Measurements from ENCODE around the gene KIAA2012. TPM values are rescaled to one million over a fixed set of nuclear protein-coding genes. Genes with fewer than 3 reads are reported as not detected.

The KIAA2012 gene
- total RNA-seq, 1 donor, result not detected

DNA sequence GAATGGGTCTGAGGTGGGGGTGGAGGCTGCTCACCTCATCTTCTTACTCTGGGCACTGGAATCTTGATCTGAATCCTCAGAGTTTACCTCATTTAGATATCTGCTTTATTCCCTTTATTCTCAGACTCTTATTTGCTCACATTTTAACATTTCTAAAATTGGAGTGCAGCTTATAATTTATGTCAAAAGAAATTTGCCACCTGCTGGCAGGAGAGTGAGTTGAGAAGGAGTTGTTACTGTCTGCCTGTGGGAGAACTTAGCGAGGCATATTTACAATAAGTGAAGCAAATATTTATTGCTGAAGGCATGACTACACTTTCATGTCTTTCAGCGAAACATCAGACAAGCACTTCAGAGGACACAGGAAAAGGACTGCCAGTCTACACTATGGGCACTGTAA, 16.4 kb upstream of the KIAA2012 start:
- no peaks in the 10 kb centered on the region for H3K4me1 ChIP-seq (ENCODE audit: insufficient read depth, low read length)
- no peaks in the 10 kb centered on the region for H3K9me3 ChIP-seq (ENCODE audit: low read depth, low read length)
- no peak overlapping the region for H3K4me3 ChIP-seq (ENCODE audit: low read length)
- peaks cover 14% of the 10 kb centered on the region for H3K27me3 ChIP-seq (ENCODE audit: insufficient read depth, low read length)

DNA sequence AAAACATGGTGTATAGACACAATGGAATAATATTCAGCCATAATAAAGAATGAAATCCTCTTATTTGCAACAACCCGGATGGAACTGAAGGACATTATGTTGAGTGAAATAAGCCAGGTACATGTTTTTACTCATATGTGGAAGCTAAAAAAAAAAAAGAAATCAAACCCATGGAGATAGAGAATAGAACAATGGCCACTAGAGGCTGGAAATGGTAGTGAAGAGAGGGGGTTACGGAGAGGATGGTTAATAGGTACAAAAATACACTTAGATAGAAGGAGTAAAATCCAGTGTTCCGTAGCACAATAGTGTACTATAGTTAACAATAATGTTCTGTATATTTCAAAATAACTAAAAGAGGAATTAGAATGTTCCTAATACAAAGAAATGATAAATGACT, 12.8 kb upstream of the KIAA2012 start:
- Histone ChIP-seq H3K4me1 (ENCODE audit: insufficient read depth, low read length) (no peaks in the 10 kb centered on the region), H3K4me3 (ENCODE audit: low read length) (no peak overlapping the region), H3K9me3 (ENCODE audit: low read depth, low read length) (no peaks in the 10 kb centered on the region), H3K27me3 (ENCODE audit: insufficient read depth, low read length) (peaks cover 10% of the 10 kb centered on the region)

DNA sequence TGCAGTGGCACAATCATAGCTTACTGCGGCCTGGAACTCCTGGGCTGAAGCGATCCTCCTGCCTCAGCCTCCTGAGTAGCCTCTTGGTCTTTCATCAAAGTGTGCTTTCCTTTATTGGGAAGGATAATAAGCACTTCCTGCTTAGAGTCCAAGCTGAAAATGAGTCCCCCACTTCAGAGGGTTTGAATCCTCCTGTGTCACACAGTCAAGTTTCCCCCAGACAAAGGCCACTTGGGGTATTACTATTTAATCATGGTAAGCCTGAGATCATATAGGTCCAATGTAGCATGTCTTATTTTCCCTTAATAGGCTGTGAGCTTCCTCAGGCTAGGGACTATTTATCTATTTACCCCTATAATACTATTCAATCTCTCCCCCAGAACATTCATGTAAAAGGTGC, 11.4 kb upstream of the KIAA2012 start:
- no peaks in the 10 kb centered on the region for H3K27me3 ChIP-seq (ENCODE audit: insufficient read depth, low read length)
- no peaks in the 10 kb centered on the region for H3K4me1 ChIP-seq (ENCODE audit: insufficient read depth, low read length)
- H3K9me3 ChIP-seq (ENCODE audit: low read depth, low read length), result no peaks in the 10 kb centered on the region
- H3K4me3 ChIP-seq (ENCODE audit: low read length), result no peak overlapping the region

DNA sequence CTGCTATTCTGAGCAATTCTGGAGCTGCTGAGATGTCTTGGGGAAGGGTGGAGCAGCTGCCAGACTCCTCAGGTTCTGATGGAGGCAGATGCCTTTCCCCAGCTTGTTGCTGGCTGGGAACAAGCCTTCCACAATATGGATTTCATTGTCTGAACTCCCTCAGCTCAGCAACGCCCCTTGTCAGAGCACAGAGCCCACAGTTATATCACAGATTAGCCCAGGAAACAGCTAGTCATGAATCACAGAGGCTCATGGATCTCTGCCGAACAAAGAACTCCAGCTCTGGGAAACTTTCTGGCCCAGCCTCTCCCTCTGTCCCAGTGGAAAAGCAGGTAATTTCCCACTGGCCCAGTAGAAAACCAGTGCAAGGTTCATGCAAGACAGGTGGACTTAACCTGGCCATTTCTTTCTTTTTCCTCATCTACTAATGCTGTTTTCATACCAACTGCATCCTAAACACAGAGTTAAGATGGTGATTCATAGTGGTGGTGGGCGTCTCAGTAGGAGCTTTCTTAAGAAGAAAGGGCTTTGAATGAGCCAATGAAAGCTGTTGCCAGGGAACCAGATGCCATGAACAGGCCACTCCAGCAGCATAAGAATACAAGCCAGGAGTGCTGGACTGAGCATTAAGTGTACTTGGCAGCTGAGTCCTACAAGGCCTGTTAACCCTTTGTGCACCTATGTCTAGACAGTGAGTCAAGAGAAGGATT, 8.7 kb upstream of the KIAA2012 start:
- Histone ChIP-seq H3K4me3 (ENCODE audit: low read length) (no peak overlapping the region), H3K27me3 (ENCODE audit: insufficient read depth, low read length) (no peaks in the 10 kb centered on the region), H3K9me3 (ENCODE audit: low read depth, low read length) (no peaks in the 10 kb centered on the region), H3K4me1 (ENCODE audit: insufficient read depth, low read length) (no peaks in the 10 kb centered on the region)

DNA sequence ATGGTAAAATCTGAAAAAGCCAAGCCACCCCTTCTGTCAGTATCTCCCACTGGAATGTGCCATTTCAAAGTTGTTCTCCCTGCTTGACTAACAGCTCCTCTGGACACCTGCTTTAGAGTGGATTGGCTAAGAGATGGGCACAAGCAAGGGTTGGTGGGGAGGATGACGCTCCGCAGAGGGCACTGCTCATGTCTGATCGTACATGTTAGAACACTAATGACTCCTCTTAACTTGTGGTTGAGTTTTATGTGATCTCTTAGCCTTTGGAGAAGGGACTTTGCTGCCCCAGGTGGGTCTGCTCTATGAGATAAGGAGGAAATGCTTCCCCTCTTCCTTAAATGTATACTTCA, 8.2 kb upstream of the KIAA2012 start:
- no peaks in the 10 kb centered on the region for H3K27me3 ChIP-seq (ENCODE audit: insufficient read depth, low read length)
- no peaks in the 10 kb centered on the region for H3K9me3 ChIP-seq (ENCODE audit: low read depth, low read length)
- no peaks in the 10 kb centered on the region for H3K4me1 ChIP-seq (ENCODE audit: insufficient read depth, low read length)
- H3K4me3 ChIP-seq (ENCODE audit: low read length), result no peak overlapping the region

DNA sequence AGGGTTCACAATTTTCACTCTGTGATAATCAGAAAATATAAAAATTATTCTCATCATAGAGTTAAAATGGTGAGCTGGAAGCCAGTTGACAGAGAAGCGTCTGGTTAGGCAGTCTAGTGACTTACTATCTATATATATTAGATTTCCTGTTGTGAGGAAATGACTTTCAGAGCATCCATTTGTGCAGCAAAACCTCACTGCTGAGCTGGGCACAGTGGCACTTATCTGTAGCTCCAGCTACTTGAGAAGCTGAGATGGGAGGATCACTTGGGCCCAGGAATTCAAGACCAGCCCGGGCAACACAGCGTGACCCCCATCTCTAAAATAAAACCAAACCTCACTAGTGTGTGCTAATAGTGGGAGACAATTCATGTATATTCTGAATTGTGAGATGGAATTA, 7.2 kb upstream of the KIAA2012 start:
- Histone ChIP-seq H3K4me1 (ENCODE audit: insufficient read depth, low read length) (no peaks in the 10 kb centered on the region), H3K9me3 (ENCODE audit: low read depth, low read length) (no peaks in the 10 kb centered on the region), H3K27me3 (ENCODE audit: insufficient read depth, low read length) (no peaks in the 10 kb centered on the region), H3K4me3 (ENCODE audit: low read length) (no peak overlapping the region)

DNA sequence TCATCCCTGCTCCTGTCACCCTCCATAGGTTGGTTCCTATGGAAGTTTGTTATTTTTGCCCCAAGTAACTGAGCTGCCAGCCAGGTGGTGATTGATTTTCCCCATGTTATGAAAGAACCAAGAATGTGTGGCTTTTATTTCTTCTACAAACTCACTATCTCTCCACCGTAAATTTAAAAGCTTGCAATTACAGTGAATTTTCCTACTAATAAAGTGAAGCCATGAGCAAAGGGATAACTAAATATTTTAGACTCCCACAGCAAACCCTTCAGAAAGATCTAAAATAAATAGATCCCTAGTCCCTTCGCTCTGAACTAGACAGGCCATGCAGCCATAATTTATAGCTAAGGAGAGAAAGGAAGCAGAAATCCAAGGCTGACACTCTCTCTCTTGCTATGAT, 6.2 kb upstream of the KIAA2012 start:
- Histone ChIP-seq H3K4me3 (ENCODE audit: low read length) (no peak overlapping the region), H3K27me3 (ENCODE audit: insufficient read depth, low read length) (no peaks in the 10 kb centered on the region), H3K9me3 (ENCODE audit: low read depth, low read length) (no peaks in the 10 kb centered on the region), H3K4me1 (ENCODE audit: insufficient read depth, low read length) (no peaks in the 10 kb centered on the region)

DNA sequence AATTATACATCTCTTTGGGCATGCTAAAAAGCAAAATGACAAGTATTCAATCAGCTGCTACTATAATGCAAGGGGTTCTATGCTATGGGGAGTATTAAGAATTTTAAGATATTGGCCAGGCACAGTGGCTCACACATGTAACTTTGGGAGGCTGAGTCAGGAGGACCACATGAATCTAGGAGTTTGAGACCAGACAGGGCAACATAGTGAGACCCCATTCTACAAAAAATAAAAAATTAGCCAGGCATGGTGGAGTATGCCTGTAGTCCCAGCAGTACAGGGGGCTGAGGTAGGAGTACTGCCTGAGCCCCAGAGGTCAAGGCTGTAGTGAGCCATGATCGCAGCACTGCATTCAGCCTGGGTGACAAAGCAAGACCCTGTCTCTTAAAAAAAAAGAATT, 5.5 kb upstream of the KIAA2012 start:
- Histone ChIP-seq H3K4me1 (ENCODE audit: insufficient read depth, low read length) (no peaks in the 10 kb centered on the region), H3K4me3 (ENCODE audit: low read length) (no peak overlapping the region), H3K9me3 (ENCODE audit: low read depth, low read length) (no peaks in the 10 kb centered on the region)

DNA sequence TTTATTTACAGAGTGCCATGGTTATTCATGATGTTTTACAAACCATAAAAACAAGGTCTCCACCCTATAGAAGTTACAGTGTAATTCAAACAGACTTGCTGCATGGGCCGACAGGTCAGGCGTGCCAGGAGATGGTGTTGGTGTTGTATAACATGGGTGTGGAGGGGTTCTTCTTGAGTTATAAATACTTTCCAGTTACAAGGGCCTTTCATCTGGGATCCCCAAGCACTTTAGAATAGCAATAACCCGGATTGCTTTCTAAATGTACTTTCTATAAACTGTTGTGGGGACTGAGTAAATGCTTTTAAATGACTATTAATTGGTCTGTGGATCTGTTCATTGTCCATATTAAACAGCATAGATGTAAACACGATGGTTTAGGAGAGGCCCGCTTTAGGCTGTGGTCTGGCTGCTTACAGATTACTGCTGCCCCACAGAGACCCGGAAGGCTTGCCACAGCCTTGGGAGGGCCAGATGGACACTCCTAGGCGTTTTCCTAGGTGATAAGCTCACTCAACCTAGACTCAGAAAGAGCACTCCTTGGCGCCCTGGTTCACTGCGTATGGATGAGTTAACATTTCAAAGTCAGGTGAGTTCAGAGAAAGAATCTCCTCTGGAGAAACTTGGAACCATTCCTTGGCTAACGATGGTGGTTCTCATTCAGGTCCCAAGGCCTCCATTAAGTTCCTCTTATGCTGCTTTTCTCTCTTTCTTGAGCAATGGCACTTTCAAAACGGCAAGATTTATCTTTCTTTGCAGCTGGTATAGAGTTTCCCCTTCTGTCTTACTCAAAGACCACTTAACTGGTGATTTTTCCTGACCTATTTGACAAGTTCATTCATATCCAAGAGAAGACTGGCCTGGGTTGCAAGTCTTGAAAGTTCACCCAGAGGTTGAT, 3.6 kb upstream of the KIAA2012 start:
- H3K9me3 ChIP-seq (ENCODE audit: low read depth, low read length), result no peaks in the 10 kb centered on the region
- H3K4me3 ChIP-seq (ENCODE audit: low read length), result no peak overlapping the region
- no peaks in the 10 kb centered on the region for H3K27me3 ChIP-seq (ENCODE audit: insufficient read depth, low read length)
- H3K4me1 ChIP-seq (ENCODE audit: insufficient read depth, low read length), result no peaks in the 10 kb centered on the region

More for the DNA sequence above, 5.5 kb upstream of the KIAA2012 start:
- no peaks in the 10 kb centered on the region for H3K27me3 ChIP-seq (ENCODE audit: insufficient read depth, low read length)

DNA sequence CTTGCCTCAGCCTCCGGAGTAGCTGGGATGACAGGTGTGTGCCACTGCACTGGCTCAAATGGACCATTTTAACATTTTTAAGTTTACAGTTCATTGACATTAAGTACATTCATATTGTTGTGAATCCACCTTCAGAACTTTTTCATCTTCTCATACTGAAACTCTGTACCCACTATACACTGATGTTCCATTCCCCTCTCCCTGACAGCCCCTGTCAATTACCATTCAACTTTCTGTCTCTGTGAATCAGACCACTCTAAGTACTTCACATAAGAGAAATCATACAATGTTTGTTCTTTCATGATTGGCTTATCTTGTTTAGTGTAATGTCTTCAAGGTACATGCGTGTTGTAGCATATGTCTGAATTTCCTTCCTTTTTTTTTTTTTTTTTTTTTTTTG, 1.9 kb upstream of the KIAA2012 start:
- no peaks in the 10 kb centered on the region for H3K4me1 ChIP-seq (ENCODE audit: insufficient read depth, low read length)
- no peaks in the 10 kb centered on the region for H3K27me3 ChIP-seq (ENCODE audit: insufficient read depth, low read length)
- no peaks in the 10 kb centered on the region for H3K9me3 ChIP-seq (ENCODE audit: low read depth, low read length)
- no peak overlapping the region for H3K4me3 ChIP-seq (ENCODE audit: low read length)

DNA sequence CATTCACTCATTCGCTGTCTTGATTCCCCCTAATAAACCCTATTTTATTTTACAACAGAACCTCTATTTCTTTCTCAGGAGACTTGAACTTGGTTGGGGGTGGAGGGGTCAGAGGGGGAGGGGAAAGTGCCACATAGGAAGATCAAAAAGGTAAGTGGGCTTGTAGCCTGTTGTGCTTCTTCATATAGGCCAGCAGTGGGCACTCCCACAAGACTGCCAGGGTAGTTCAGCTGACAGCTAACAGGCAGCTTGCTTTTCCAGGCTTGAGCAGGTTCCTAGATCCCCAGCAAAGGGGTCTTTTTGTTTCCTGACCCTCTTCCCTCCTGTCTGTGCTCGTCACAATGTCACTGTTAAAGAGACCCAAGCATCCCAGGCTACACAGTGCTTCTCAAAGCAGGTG, 829 bp upstream of the KIAA2012 start:
- Histone ChIP-seq H3K27me3 (ENCODE audit: insufficient read depth, low read length) (no peaks in the 10 kb centered on the region), H3K4me1 (ENCODE audit: insufficient read depth, low read length) (no peaks in the 10 kb centered on the region), H3K9me3 (ENCODE audit: low read depth, low read length) (no peaks in the 10 kb centered on the region), H3K4me3 (ENCODE audit: low read length) (no peak overlapping the region)

DNA sequence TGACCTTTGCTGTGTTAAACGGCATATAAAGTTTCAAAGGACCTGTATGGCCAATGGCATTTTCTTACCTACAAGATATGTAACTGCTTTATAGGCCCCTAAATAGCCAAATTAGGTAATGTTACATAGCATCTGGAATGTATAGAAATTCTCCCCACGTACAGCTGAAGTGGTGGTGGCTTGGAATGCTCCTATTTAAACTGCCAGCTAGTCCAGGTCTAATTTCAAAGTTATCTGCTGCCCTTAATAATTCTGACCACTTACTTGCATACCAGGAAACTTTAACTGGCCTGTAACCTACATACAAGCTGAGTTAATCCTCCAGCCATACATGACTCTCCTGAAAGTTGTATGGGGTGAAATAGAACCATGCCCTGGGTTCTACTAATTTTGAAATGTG, 1.3 kb downstream of the KIAA2012 start:
- Histone ChIP-seq H3K4me3 (ENCODE audit: low read length) (no peak overlapping the region), H3K27me3 (ENCODE audit: insufficient read depth, low read length) (no peaks in the 10 kb centered on the region), H3K9me3 (ENCODE audit: low read depth, low read length) (no peaks in the 10 kb centered on the region), H3K4me1 (ENCODE audit: insufficient read depth, low read length) (no peaks in the 10 kb centered on the region)

DNA sequence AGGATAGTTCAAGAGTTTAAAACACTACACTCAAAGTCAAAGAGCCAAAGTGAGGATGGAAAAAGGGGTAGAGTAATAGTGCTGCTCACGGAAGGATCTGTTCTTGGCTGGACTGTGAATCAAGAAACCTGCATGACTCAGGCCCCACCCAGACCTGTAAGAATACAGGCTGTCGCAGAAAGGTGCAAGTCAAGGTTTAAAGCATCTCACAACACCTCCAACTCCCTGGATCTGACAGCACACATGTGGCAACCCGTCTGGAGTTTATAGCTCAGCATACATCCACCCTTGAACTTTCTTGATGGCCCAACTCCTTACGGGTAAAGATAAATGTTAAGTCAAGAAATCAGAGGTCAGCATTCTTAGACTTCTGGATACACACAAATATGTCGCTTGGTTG, 6.3 kb downstream of the KIAA2012 start:
- Histone ChIP-seq H3K9me3 (ENCODE audit: low read depth, low read length) (no peaks in the 10 kb centered on the region), H3K27me3 (ENCODE audit: insufficient read depth, low read length) (no peaks in the 10 kb centered on the region), H3K4me1 (ENCODE audit: insufficient read depth, low read length) (no peaks in the 10 kb centered on the region), H3K4me3 (ENCODE audit: low read length) (no peak overlapping the region)

DNA sequence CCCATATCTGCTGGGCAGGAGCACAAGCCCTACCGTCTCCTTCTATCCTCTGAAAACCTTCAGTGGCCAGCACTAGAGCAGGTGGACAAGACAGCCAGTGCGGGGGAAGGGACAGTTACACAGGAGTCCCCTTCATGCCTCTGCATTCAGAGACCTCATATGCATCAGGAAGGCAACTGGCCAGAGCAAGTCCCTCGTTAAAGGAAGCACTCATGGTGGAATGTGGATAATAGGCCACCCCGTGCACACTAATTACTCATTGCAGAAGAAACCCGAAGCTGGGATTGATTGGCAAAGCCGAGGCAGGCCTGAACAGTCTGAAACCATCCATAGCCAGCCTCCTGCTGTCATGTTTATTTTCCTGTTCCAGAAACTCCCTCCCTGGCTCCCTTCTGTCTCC, 11.2 kb downstream of the KIAA2012 start:
- no peak overlapping the region for H3K4me3 ChIP-seq (ENCODE audit: low read length)
- H3K9me3 ChIP-seq (ENCODE audit: low read depth, low read length), result no peaks in the 10 kb centered on the region
- H3K4me1 ChIP-seq (ENCODE audit: insufficient read depth, low read length), result no peaks in the 10 kb centered on the region
- no peaks in the 10 kb centered on the region for H3K27me3 ChIP-seq (ENCODE audit: insufficient read depth, low read length)

DNA sequence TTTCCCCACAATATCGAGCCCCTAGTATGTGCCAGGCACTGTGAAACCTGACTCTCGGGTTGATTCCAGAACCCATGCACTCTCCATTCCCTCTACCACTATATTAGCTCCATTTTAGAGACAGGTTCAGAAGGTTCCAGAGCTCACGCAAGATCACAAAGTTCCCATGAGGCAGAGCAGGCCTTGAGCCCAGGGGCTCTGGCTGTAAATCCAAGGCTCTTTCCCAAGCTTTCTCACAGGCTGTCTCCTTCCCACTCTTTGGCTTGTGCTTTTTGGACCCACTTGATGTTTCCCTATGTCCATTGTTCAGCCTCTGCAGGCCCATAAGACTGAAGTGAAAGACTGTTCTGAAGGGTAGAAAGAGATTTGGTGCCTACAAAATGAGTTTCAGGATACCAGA, 15.7 kb downstream of the KIAA2012 start:
- H3K9me3 ChIP-seq (ENCODE audit: low read depth, low read length), result no peaks in the 10 kb centered on the region
- no peaks in the 10 kb centered on the region for H3K27me3 ChIP-seq (ENCODE audit: insufficient read depth, low read length)
- H3K4me1 ChIP-seq (ENCODE audit: insufficient read depth, low read length), result no peaks in the 10 kb centered on the region
- H3K4me3 ChIP-seq (ENCODE audit: low read length), result no peak overlapping the region

DNA sequence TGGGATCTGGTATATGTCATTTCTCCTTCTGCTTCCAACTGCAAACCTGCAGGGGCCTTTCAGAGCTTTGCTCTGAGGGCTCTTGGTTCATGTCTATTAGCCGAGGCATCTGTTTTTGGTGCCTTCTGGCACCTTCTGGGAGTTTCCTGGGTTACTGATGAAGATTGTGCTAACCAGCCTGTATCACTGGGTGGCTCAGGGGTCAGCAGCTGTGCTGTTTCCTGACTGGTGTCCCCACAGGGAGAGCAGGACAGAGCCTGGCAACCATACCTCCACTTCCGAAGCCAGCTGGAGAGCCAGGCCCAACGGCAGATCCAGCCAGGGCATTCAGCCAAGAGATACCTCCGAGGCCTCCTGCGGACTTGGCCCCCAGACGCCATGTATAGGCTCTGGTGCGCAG, 17.5 kb downstream of the KIAA2012 start:
- H3K9me3 ChIP-seq (ENCODE audit: low read depth, low read length), result no peaks in the 10 kb centered on the region
- no peak overlapping the region for H3K4me3 ChIP-seq (ENCODE audit: low read length)
- H3K27me3 ChIP-seq (ENCODE audit: insufficient read depth, low read length), result no peaks in the 10 kb centered on the region
- H3K4me1 ChIP-seq (ENCODE audit: insufficient read depth, low read length), result no peaks in the 10 kb centered on the region

Data from mononuclear cell (primary cell).